HepG2 (cell line): ENCODE data around the gene DAPK1. TPM values are rescaled to one million over a fixed set of nuclear protein-coding genes. Genes with fewer than 3 reads are reported as not detected.

Source experiments
- AGO1 ChIP-seq: fragments of 200-400 bp; formaldehyde crosslinking; IDR thresholded peaks from 2 replicates; pipeline ENCODE4 v1.6.1; 2017; ENCODE audit warnings: mild to moderate bottlenecking, low read depth, low read length, moderate library complexity; ENCODE audit not compliant: poor library complexity, severe bottlenecking
- FOXO1 ChIP-seq: sonication (generic); formaldehyde crosslinking; IDR thresholded peaks from 2 replicates; pipeline ENCODE4 v1.4.0; 2020; ENCODE audit warnings: missing genetic modification reagents
- ISL2 ChIP-seq: sonication (generic); formaldehyde crosslinking; IDR thresholded peaks from 2 replicates; pipeline ENCODE4 v1.5.0; 2020; ENCODE audit warnings: missing genetic modification reagents
- MAZ ChIP-seq, 2 experiments: sonication (generic) in 1 of 2; formaldehyde crosslinking in 1 of 2; IDR thresholded peaks; 2 replicates each; pipeline versions ENCODE4 v1.5.0 to v1.6.1; 2012 to 2020; ENCODE audit warnings: low read depth in 2 of 2, mild to moderate bottlenecking in 2 of 2, borderline replicate concordance in 1 of 2, improper control_type of control experiment in 1 of 2, low read length in 1 of 2, missing genetic modification reagents in 1 of 2, moderate library complexity in 1 of 2
- SMARCE1 ChIP-seq: fragments of 450-650 bp; IDR thresholded peaks from 2 replicates; pipeline ENCODE4 v1.6.1; 2017; ENCODE audit warnings: borderline replicate concordance
- ZBTB1 ChIP-seq: sonication (generic); formaldehyde crosslinking; IDR thresholded peaks from 2 replicates; pipeline ENCODE4 v1.4.0; 2020; ENCODE audit warnings: missing genetic modification reagents, borderline replicate concordance
- ZFY ChIP-seq: sonication (generic); formaldehyde crosslinking; IDR thresholded peaks from 2 replicates; pipeline ENCODE4 v1.4.0; 2020; ENCODE audit warnings: missing genetic modification reagents
- ZNF256 ChIP-seq: sonication (generic); formaldehyde crosslinking; conservative IDR thresholded peaks from 2 replicates; pipeline ENCODE4 v1.4.0; 2020; ENCODE audit warnings: missing genetic modification reagents
- ZNF333 ChIP-seq: sonication (generic); formaldehyde crosslinking; IDR thresholded peaks from 2 replicates; pipeline ENCODE4 v1.4.0; 2020; ENCODE audit warnings: mild to moderate bottlenecking, missing genetic modification reagents, borderline replicate concordance
- ZNF34 ChIP-seq: sonication (generic); formaldehyde crosslinking; IDR thresholded peaks from 2 replicates; pipeline ENCODE4 v1.4.0; 2020; ENCODE audit warnings: mild to moderate bottlenecking, missing genetic modification reagents, borderline replicate concordance
- ZNF431 ChIP-seq: sonication (generic); formaldehyde crosslinking; IDR thresholded peaks from 2 replicates; pipeline ENCODE4 v1.9.0; 2022; ENCODE audit warnings: missing genetic modification reagents, low read depth, mild to moderate bottlenecking, borderline replicate concordance
- ZNF446 ChIP-seq: sonication (generic); formaldehyde crosslinking; IDR thresholded peaks from 2 replicates; pipeline ENCODE4 v1.5.0; 2020; ENCODE audit warnings: mild to moderate bottlenecking, missing genetic modification reagents
- ZNF530 ChIP-seq: sonication (generic); formaldehyde crosslinking; IDR thresholded peaks from 2 replicates; pipeline ENCODE4 v1.5.0; 2020; ENCODE audit warnings: low read depth, mild to moderate bottlenecking, missing genetic modification reagents
- ZNF546 ChIP-seq: sonication (generic); formaldehyde crosslinking; conservative IDR thresholded peaks from 2 replicates; pipeline ENCODE4 v1.8.1; 2023; ENCODE audit warnings: mild to moderate bottlenecking, missing genetic modification reagents
- ZNF549 ChIP-seq: sonication (generic); formaldehyde crosslinking; IDR thresholded peaks from 2 replicates; pipeline ENCODE4 v1.5.0; 2020; ENCODE audit warnings: missing genetic modification reagents
- ZNF75D ChIP-seq: sonication (generic); formaldehyde crosslinking; IDR thresholded peaks from 2 replicates; pipeline ENCODE4 v1.8.1; 2023; ENCODE audit warnings: missing genetic modification reagents, mild to moderate bottlenecking, borderline replicate concordance
- ZNF766 ChIP-seq: sonication (generic); formaldehyde crosslinking; IDR thresholded peaks from 2 replicates; pipeline ENCODE4 v1.5.0; 2020; ENCODE audit warnings: missing genetic modification reagents, borderline replicate concordance
- ZNF883 ChIP-seq: sonication (generic); formaldehyde crosslinking; IDR thresholded peaks from 2 replicates; pipeline ENCODE4 v1.5.1; 2020; ENCODE audit warnings: mild to moderate bottlenecking, missing genetic modification reagents; ENCODE audit errors: not compliant biosample characterization
- ZXDC ChIP-seq: sonication (generic); formaldehyde crosslinking; IDR thresholded peaks from 2 replicates; pipeline ENCODE4 v1.5.0; 2020; ENCODE audit warnings: mild to moderate bottlenecking, missing genetic modification reagents
- polyA plus RNA-seq, 8 experiments: library from polyadenylated mRNA; depleted of rRNA in 3 of 8; stranded (reverse) in 7 of 8; unstranded in 1 of 8; fragments of >200 nt; fragmentation: Illumina TruSeq in 4 of 8; extraction: Trizol in 4 of 8; gene quantifications; 2 replicates each; pipeline versions ENCODE4 v1.2.1 to v1.2.3, GENCODE V29; 2011 to 2016; ENCODE audit warnings: low read depth in 4 of 8, missing spikeins in 1 of 8, mixed read lengths in 1 of 8; ENCODE audit not compliant: insufficient read depth in 1 of 8
- total RNA-seq, 5 experiments: library from RNA; depleted of rRNA; stranded (reverse); fragments of >200 nt; fragmentation: Illumina TruSeq; extraction: Trizol; gene quantifications; 2 replicates each; pipeline ENCODE4 v1.2.3, GENCODE V29; 2016; ENCODE audit warnings: low read depth in 1 of 5
- TF ChIP-seq, protein P1 (sequence below): sonication (generic); formaldehyde crosslinking; IDR thresholded peaks from 2 replicates; pipeline ENCODE4 v1.4.0; 2020; ENCODE audit warnings: missing genetic modification reagents, borderline replicate concordance
- TF ChIP-seq, protein P2 (sequence below): sonication (generic); formaldehyde crosslinking; IDR thresholded peaks from 2 replicates; pipeline ENCODE4 v1.8.0; 2023; ENCODE audit warnings: mild to moderate bottlenecking, missing genetic modification reagents

DAPK1 gene
- total and polyA plus RNA-seq, 2 of the 13 experiments (the other 11 are each of a cell fraction or from before 2014, with no cell fraction given) = 35.7 to 35.9 TPM

- TF ChIP-seq, protein P1, sequence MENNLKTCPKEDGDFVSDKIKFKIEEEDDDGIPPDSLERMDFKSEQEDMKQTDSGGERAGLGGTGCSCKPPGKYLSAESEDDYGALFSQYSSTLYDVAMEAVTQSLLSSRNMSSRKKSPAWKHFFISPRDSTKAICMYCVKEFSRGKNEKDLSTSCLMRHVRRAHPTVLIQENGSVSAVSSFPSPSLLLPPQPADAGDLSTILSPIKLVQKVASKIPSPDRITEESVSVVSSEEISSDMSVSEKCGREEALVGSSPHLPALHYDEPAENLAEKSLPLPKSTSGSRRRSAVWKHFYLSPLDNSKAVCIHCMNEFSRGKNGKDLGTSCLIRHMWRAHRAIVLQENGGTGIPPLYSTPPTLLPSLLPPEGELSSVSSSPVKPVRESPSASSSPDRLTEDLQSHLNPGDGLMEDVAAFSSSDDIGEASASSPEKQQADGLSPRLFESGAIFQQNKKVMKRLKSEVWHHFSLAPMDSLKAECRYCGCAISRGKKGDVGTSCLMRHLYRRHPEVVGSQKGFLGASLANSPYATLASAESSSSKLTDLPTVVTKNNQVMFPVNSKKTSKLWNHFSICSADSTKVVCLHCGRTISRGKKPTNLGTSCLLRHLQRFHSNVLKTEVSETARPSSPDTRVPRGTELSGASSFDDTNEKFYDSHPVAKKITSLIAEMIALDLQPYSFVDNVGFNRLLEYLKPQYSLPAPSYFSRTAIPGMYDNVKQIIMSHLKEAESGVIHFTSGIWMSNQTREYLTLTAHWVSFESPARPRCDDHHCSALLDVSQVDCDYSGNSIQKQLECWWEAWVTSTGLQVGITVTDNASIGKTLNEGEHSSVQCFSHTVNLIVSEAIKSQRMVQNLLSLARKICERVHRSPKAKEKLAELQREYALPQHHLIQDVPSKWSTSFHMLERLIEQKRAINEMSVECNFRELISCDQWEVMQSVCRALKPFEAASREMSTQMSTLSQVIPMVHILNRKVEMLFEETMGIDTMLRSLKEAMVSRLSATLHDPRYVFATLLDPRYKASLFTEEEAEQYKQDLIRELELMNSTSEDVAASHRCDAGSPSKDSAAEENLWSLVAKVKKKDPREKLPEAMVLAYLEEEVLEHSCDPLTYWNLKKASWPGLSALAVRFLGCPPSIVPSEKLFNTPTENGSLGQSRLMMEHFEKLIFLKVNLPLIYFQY (CRISPR knock-in tag) = 0 out of 2 replicates have a peak, but pooled peaks have one; percentile 59
- TF ChIP-seq ZBTB1 (CRISPR knock-in tag) (no peak), ZNF333 (no peak), ZNF431 (no peak; the same call in 1 of the 2 replicates), AGO1 (no peak), ZNF546 (no peak), SMARCE1 (no peak), ZNF446 (no peak), ZFY (CRISPR knock-in tag) (no peak), MAZ (IDR thresholded peaks at IDR 0.05; ENCODE audit: borderline replicate concordance, low read depth, low read length) (no peak), MAZ (CRISPR knock-in tag; IDR thresholded peaks at IDR 0.05; ENCODE audit: low read depth) (no peak), ISL2 (peak; percentile 66; the same call in 1 of the 2 replicates), ZNF34 (CRISPR knock-in tag) (no peak), FOXO1 (CRISPR knock-in tag) (no peak; the same call in 1 of the 2 replicates), ZXDC (CRISPR knock-in tag) (no peak), ZNF766 (CRISPR knock-in tag) (no peak), ZNF530 (no peak), ZNF883 (CRISPR knock-in tag) (no peak), ZNF549 (CRISPR knock-in tag) (no peak), ZNF75D (CRISPR knock-in tag) (no peak), ZNF256 (CRISPR knock-in tag) (no peak)
- TF ChIP-seq, protein P2, sequence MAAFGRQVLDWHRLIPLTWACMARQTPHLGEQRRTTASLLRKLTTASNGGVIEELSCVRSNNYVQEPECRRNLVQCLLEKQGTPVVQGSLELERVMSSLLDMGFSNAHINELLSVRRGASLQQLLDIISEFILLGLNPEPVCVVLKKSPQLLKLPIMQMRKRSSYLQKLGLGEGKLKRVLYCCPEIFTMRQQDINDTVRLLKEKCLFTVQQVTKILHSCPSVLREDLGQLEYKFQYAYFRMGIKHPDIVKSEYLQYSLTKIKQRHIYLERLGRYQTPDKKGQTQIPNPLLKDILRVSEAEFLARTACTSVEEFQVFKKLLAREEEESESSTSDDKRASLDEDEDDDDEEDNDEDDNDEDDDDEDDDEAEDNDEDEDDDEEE = no peak
Measured at GRCh38 chr9:87505869-87506678, 8.4 kb downstream of the DAPK1 start (continued).
